Liver (tissue), 3 donors: ENCODE measurements around the gene PTPRN2.

ENCODE experiments used
- TAF1 ChIP-seq: conservative IDR thresholded peaks from 2 replicates; pipeline ENCODE4 v1.6.1; 2016; ENCODE audit warnings: antibody characterized with exemption, mild to moderate bottlenecking
- TF ChIP-seq, protein P1 (sequence below): IDR thresholded peaks from 2 replicates; pipeline ENCODE4 v1.6.1; 2016; ENCODE audit warnings: antibody characterized with exemption
- TF ChIP-seq, protein P2 (sequence below): fragments of 150-350 bp; IDR thresholded peaks from 2 replicates; pipeline ENCODE4 v1.5.1; 2017; ENCODE audit warnings: improper control_type of control experiment, low read depth, low read length; ENCODE audit not compliant: missing input control
- donor health status: healthy.
- donor health status: healthy.

DNA sequence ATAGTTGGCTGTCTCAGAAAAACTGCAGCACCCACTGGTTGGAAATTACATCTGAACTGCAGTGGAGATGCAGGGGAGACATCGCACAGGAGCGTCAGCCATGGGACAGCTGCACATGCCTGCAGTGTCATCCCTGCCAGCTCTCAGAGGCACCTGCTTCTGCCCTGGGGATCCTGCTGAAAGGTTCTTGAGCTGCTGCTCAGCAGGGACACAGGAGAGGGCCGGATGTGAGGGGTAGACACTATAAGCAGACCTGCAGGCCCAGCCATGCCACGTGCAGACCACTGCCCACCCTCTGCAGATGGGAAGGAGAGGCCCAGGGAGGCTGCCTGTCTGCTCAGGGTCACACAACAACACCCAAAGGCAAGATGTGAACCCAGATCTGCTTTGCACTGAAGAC, 649.4 kb downstream of the PTPRN2 start:
- TF ChIP-seq TAF1, result no peak
- TF ChIP-seq, protein P1, sequence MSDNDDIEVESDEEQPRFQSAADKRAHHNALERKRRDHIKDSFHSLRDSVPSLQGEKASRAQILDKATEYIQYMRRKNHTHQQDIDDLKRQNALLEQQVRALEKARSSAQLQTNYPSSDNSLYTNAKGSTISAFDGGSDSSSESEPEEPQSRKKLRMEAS, result no peak
- TF ChIP-seq, protein P2, sequence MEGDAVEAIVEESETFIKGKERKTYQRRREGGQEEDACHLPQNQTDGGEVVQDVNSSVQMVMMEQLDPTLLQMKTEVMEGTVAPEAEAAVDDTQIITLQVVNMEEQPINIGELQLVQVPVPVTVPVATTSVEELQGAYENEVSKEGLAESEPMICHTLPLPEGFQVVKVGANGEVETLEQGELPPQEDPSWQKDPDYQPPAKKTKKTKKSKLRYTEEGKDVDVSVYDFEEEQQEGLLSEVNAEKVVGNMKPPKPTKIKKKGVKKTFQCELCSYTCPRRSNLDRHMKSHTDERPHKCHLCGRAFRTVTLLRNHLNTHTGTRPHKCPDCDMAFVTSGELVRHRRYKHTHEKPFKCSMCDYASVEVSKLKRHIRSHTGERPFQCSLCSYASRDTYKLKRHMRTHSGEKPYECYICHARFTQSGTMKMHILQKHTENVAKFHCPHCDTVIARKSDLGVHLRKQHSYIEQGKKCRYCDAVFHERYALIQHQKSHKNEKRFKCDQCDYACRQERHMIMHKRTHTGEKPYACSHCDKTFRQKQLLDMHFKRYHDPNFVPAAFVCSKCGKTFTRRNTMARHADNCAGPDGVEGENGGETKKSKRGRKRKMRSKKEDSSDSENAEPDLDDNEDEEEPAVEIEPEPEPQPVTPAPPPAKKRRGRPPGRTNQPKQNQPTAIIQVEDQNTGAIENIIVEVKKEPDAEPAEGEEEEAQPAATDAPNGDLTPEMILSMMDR, result no peak
